NCI-H146 treated with DMSO at 0.1 percent for 48 hours (cell line): ENCODE results near the gene MFAP5.
A peak's percentile ranks its signal among the peaks of the same experiment; 100 is the strongest.

Experiments
- DNase-seq: peaks from one replicate; lab custom pipeline; 2025; ENCODE audit not compliant: unreplicated experiment; lab: John Stamatoyannopoulos, UW

MFAP5 gene, protein sequence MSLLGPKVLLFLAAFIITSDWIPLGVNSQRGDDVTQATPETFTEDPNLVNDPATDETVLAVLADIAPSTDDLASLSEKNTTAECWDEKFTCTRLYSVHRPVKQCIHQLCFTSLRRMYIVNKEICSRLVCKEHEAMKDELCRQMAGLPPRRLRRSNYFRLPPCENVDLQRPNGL

GRCh38 chr12:8662593-8662992 is at the start of gene MFAP5:
Gene MFAP5 (minus strand): TSS chr12:8662826. CDS start chr12:8662104, 722 bp downstream.
- no peak for DNase-seq

DNA sequence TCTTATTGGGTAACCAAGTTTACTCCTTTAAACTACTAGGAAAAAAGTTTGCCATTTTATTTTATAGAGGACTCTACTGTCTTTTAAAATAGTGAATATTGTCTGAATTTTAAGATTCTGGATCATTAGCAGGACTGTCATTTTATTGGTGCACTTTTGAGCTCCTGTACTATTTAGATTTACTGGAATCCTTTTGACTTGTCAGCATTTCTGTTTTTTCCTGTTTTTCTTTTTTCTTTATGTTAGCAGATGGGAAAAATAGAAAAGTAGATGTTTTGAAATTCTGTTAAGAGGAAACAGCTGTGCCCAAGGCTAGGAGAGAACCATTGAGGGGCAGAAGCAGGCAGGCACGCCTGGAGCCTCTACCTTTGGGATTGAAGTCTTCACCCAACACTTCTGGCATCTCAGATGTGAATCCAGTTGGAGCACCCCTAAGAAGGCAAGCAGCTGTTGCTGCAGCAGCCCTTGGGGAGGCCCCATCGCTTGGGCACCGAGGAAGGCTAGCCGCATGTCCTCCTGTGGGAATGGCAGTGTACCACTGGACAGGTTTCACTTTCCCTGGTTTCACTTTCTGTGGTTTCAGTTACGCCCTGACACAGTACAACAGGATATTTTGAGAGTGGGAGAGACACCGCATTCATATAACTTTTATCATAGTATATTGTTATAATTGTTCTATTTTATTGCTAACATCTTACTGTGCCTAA is 46.7 kb upstream of the MFAP5 start:
- DNase-seq, result no peak

- no peak for DNase-seq
Observed at GRCh38 chr12:8702159-8702558, 39.5 kb upstream of the MFAP5 start.

DNA sequence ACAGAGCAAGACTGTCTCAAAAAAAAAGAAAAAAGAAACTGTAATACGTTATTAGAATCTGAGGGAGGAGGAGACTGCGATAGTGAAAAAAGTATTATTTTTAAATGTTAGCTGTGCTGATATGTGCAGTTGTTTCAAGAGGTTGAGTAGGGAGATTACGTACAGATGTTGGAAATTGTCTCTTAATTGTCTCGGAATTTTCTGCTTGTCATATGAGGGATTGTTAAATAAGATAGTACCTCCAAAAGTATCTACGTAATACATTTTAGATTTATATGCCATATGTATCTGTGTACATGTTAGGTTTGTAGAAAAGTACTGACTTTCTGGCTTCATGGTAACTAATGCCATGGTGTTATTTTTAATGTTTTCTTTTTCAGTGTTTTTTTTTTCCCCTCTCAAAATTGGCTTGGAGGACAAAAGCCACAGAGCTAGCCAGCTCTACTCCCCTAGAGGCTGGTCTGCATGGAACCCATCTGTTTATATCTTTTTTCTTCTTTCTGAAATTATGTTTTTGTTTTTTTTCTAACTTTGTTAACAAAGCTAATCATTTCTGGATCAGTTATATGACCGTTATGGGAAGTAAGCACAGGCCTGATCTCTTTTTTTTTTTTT is 38.5 kb upstream of the MFAP5 start:
- no peak for DNase-seq

DNA sequence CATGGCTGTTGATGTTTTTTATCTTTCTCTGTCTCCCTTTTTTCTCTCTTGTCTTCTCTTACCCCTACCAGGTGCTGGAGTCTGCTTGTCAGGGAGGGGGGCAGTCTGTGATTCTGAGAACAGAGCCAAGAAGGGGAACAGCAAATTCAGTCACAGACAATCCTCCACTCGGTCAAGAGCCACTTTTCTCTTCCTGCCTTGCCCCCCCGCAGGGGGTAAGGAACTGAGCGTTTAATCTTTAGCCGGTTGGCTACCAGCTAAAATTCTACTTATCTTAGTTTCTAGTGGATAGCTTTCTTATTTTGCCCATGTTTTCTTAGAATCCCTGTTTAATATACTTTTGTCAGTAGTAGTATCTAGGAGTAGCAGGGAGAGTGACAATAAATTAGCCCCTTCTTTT is 37.1 kb upstream of the MFAP5 start:
- no peak for DNase-seq

DNA sequence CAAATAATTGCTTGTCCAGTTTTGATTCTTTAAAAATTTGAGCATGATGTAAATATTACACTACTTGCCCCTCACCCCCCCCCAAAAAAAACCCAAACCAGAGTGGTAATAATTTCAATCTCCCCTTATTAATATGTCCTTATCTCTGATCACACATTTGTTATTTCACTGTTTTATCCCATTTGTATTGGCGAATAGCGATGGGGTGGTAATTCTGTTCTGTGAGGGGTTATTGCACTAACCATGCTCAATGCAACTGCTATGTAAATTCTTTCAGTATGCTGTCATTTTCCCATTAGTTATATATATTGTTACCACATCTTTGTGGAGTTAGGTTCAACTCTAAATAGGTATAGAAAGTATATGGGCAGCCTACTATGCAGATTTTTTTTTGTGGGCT is 36.3 kb upstream of the MFAP5 start:
- no peak for DNase-seq

- DNase-seq, result peak; percentile 28
Observed at GRCh38 chr12:8698132-8698851, 35.7 kb upstream of the MFAP5 start.

DNA sequence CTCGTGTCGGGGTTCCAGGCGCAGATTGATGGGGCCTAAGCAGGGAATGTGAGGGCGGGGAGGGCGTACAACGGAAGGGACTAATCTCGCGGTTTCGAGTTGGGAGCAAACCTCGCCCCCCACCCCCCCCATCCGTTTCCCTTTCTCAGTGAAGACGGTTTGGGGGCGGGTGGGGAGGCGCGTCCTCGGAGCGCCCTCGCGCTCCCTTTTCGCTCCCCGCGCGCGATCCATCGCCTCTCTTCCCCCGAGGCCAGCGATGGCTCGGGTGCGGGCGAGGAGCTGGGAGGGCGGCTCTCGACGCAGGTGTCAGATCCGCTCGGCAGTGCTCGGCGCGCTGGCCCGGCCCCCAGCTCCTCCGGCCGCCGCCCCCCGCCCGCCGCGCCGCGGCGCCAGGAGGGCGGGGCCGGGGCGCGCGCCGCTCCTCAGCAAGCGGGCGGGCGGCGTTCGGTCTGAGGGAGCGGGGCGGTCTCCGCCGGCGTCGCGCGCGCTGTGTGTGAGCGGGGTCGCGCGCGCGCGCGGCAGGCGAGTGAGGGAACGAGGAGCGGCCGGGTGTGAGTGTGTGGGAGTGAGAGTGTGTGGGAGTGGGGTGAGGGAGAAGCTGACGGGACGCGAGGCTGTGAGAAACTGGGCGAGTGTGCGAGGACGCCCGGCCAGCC is 35.0 kb upstream of the MFAP5 start, which contains the start of gene RIMKLB:
RIMKLB (plus strand) TSS at position 516 of the 656 bp plus-strand sequence. CDS start 15,876 bp downstream, outside the sequence.
- DNase-seq, result peak; percentile 86

DNA sequence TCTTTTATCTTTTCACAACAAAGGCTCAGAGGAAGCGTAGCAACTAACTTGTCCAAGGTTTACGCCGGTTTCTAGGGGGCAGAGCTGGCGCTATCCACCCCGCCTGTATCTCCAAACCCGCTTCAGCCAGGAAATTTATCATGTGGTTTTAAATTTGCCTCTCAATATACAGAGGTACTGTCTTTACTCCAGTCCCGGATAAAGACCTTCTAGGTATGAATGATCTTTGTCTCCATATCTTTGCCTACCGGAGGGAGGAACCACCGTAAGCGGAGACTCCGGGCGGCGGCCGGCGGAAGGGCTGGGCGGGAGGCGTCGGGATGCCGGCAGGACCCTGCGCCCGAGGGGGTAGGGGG is 34.5 kb upstream of the MFAP5 start:
- peak; percentile 50 for DNase-seq

DNA sequence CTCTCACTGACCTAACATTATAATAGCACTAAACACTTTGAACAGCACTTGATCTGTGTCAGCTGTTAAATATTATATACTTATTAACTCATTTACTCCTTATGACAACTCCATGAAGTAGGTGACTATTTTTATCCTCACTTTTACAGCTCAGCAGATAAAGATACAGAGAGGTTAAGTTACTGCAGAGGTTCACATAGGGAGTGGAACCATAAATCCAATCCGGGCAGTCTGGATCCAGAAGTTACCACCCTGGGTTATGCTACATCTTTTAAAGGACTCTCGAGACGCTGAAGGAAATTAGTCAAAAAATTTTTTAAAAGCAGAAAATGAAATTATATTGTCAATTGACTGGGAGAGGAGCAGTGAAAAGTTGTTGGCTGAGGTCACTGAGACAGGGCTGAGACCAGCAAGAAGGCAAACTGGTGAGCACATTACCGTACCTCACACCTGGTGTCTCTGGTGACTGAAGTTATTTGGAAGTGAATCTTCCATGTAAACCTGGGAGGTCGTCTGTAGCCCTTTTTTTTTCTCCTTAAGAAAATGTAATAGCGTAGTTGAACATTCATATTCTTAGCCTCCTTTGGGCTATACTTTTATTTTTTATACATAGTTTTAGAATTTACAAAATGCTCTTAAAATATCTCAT is 33.9 kb upstream of the MFAP5 start:
- DNase-seq, result no peak

- DNase-seq, result no peak
Observed at GRCh38 chr12:8695116-8695515, 32.5 kb upstream of the MFAP5 start.

DNA sequence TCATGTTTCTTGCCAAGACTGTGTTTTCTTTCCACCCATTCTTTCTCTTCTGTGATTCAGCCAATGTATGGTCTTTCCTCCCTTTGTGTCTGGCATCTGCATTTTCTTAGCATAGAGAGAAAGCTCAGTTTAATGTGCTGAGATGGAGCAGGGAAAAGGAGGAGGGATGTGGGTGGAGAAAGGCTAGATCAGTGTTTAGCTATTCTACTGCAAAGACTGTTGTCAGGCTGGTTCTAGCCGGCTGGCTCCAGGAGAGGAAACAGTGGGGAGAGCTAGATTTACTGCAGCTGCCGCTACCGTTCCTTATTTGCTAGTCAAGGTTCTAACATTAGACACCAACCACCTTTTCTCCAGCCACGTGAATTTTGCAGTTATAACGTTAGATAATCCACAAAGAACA is 29.9 kb upstream of the MFAP5 start:
- peak; percentile 35 for DNase-seq

DNA sequence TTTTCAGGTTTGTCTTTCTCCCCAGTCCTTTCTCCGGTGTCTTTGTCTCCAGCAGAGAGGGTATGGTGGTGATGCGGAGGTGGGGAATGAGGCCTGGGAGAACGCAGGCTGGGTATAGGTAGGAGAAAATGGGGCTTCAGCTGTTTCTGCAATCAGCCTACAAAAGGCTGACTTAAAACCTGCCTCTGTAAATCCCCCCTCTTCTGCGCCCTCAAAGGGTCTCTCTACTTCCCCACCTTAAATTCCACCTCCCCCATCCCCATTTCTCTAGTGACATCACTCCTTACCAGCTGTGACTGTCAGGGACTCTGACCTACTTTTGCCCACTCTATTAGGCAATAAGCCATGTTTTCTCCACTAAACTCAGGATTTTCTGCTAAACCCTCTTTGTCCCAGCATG is 27.1 kb upstream of the MFAP5 start:
- no peak for DNase-seq

GRCh38 chr12:8687846-8688601 is 25.4 kb upstream of the MFAP5 start:
- DNase-seq, result peak; percentile 24

DNA sequence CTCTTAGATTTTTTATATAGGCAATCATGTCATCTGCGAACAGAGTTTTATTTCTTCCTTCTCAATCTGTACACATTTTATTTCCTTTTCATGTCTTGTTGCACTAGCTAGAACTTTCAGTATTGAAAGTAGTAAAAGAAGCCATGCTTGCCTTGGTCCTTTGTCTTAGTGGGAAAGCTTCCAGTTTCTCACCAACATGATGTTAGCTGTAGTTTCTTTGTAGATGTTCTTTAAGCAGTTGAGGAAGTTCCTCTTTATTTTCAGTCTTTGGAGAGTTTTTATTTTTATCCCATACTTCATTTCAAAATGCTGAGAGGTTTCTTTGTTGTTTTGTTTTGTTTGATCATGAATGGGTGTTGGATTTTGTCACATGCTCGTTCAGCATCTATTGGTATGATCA is 22.4 kb upstream of the MFAP5 start:
- DNase-seq, result no peak

- no peak for DNase-seq
Observed at GRCh38 chr12:8681129-8681884, 18.7 kb upstream of the MFAP5 start.

GRCh38 chr12:8680533-8680932 is 17.9 kb upstream of the MFAP5 start:
- DNase-seq, result no peak

GRCh38 chr12:8678661-8679111 is 16.1 kb upstream of the MFAP5 start:
- DNase-seq, result no peak

- no peak for DNase-seq
Observed at GRCh38 chr12:8677362-8677761, 14.7 kb upstream of the MFAP5 start.
